ENCODE results near the gene NR4A3.
"Not testable (repeated sequence)": the region's sequence is repeated elsewhere in the genome, so short reads cannot be mapped to it uniquely, and the experiment has no call there.

The NR4A3 gene

DNA sequence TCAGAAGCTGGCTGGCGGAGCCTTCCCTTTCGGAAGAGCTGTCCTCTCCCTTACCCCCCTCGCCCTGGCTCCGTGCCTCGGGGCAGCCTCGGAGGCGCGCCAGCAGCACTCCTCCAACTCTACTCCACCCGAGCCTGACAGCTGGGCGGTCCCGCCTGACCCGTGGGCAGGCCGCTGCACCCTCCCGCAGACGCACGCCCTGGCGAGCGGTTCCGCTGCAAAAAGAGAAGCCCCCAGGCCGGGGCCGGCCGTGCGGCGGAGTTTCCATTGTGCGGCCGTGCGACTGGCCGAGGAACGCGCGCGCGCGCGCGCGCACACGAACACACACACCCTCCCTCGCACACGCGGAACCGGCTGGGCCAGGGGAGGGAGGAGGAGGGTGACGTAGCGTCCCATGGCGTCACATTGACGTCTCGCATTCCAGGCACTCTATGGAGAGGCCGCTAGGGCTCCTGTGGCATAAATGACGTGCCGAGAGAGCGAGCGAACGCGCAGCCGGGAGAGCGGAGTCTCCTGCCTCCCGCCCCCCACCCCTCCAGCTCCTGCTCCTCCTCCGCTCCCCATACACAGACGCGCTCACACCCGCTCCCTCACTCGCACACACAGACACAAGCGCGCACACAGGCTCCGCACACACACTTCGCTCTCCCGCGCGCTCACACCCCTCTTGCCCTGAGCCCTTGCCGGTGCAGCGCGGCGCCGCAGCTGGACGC, at the start of gene NR4A3:
Gene NR4A3 (plus strand): TSS at position 490 of the 713 bp plus-strand sequence. CDS start 6,158 bp downstream, outside the sequence.
- peak; percentile 60 to 77 (median 67) for DNase-seq (ENCODE audit: low read depth in 3 of 3, low spot score in 1 of 3)

DNA sequence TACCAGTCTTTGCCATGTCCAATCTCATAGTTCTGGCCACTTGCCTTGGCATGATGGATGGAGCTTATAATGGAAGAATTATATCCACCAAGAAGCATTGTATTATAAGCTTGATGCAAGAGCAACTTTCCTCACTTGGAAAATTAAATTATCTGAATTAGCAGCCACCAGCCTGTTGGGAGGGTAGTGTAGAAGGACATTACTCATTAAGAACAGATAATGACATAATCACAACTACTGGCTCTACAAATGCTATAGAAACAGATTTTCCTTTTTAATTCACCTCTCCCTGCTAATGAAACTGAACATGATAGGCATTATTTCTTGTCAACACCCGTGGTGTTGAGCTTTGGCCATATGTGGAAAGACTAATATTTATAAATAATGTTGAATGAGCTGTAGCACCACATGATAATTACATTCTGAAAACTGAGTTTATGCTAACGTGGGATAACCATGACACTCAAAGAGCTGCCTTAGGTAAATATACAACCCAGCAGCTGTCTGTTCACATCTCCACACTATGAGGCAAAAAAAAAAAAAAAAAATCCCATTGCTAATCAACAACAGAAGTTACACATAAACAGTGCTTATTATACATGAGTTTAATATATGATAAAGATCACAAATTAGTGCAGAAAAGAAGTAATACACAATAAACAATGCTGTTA, 48.1 kb upstream of the NR4A3 start:
- DNase-seq (ENCODE audit: low read depth in 3 of 3, low spot score in 1 of 3): no peak

DNA sequence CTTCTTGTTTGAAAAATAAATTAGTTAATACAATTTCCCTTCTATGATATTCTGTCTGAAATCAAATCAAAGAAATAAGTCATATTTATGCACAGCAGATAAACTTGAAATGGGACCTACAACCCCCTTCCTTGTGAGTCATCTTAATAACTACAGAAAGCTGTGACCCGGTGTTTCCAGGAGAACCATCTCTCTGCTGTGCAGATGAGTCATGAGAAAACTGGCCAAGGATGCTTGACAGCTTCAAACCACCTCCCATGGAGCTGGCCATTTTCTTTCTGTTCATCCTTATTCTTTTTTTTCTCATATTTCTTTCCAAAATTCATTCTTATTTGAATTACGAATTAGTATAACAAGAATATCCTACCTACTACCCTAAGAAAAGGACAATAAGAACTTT, 43.4 kb upstream of the NR4A3 start:
- DNase-seq (ENCODE audit: low read depth in 3 of 3, low spot score in 1 of 3): no peak

DNA sequence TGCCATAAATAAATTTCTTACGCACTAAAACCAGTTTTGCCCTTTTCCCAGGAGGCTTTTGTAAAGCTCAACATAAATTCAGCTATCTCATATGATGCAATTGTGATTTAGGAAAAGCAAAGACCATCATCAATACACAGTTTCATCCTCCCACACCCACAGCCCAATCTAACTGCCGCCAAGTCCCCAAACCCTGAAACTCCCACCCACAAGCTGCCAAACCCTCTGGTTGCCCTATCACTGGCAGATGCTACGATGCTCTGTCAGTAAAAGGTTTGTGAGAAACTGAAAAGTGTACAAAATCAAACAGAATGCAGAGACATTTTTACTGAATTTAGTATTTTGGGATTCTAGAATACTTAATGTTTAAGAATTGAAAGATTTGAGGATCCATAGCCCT, 42.8 kb upstream of the NR4A3 start:
- no peak for DNase-seq (ENCODE audit: low read depth in 3 of 3, low spot score in 1 of 3)

- no peak for DNase-seq (ENCODE audit: low read depth in 3 of 3, low spot score in 1 of 3)
Measured at GRCh38 chr9:99779277-99779676, 42.4 kb upstream of the NR4A3 start.

DNA sequence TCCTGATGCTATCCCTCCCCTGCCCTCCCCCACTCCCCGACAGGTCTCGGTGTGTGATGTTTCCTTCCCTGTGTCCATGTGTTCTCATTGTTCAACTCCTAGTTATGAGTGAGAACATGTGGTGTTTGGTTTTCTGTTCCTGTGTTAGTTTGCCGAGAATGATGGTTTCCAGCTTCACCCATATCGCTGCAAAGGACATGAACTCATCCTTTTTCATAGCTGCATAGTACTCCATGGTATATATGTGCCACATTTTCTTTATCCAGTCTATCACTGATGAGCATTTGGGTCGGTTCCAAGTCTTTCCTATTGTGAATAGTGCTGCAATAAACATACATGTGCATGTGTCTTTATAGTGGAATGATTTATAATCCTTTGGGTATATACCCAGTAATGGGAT, 39.3 kb upstream of the NR4A3 start:
- not testable (repeated sequence) for DNase-seq (ENCODE audit: low read depth in 3 of 3, low spot score in 1 of 3)

DNA sequence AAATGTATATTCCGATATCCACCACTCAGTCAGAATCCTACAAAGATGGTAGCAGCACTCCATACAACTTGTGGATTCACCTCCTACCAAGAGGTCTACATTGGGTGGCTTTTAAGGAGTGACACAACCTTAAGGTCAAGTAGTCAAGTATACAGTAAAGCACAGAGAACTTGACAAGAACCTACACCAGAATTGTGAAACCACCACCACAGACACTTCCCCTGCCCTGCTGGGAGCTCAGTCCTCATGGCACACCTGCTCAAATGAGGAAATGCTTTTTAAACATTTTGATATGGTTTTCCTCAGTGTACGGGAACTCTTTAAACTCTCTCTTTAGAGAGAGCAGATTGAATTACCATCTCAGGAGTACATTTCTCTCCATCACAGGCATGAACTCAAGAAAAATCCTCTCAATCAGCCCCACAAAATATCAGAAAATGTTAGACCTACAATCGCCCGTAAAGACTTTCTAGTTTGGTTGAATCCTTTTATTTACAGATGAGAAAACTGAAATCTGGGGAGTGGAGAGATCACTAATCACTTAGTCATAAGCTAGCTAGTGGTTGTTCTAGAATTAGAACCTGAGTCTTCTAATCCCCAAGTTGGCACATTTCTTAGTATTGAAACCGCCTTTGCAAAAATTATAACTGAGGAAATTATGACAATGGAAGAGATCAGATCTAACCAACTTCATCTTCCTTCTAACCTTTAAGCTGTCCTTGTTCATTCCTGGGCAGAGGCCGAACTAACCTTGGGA, 38.5 kb upstream of the NR4A3 start:
- no peak for DNase-seq (ENCODE audit: low read depth in 3 of 3, low spot score in 1 of 3)

DNA sequence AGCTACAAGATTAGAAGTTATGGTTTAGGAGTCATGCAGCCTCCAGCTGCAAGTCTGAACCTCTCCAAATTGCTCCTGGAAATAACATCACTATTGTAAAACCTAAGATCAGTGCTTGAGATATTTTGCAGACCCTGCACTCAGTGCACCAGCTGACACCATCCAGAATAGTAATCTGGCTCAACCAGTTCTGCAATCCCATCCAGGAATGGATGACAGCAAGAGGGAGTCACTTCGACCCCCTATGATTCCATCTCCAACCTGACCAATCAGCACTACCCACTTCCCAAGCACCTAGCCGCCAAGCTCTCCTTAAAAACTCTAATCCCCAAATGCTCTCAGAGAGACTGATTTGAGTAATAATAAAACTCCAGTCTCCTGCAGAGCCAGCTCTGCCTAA, 37.9 kb upstream of the NR4A3 start:
- no peak for DNase-seq (ENCODE audit: low read depth in 3 of 3, low spot score in 1 of 3)

DNA sequence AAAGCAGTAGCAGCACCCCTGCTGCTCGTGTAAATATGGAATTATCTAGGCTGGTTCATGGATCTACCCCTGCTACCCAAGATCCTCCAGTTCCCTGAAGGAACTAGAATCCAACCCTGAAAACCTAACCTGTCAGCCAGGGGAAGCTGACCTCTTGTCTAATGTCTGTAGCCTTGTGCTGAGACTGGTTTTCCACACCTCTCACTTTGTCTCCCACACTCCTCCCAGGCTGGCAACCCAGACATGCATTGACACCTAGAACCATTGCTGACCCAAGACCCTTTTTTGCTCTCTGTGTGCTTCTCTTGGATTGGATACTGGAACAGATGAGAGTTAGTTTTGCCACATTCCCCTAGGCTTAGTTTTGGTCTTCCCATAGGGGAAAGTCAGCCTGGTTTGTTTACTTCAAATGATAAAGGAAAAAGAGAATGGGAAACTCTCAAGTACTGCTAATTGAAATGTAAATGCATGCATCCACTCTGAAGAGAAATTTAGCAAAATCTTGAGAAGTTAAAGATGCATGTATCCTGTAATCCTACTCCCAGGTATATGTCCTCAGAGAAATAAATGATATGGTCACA, 36.6 kb upstream of the NR4A3 start:
- DNase-seq (ENCODE audit: low read depth in 3 of 3, low spot score in 1 of 3): no peak

DNA sequence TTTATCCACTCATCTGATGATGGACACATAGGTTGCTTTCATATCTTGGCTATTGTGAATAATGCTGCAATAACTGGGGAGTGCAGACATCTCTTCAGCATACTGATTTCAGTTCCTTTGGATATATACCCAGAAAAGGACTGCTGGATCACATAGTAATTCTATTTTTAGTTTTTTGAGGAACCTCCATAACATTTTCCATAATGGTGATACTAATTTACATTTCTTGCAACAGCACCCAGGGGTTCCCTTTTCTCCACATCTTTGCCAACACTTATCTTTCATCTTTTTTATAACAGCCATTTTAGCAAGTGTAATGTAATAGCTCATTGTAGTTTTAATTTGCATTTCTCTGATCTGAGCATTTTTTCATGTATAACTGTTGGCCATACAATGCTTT, 34.1 kb upstream of the NR4A3 start:
- DNase-seq (ENCODE audit: low read depth in 3 of 3, low spot score in 1 of 3): no peak

DNA sequence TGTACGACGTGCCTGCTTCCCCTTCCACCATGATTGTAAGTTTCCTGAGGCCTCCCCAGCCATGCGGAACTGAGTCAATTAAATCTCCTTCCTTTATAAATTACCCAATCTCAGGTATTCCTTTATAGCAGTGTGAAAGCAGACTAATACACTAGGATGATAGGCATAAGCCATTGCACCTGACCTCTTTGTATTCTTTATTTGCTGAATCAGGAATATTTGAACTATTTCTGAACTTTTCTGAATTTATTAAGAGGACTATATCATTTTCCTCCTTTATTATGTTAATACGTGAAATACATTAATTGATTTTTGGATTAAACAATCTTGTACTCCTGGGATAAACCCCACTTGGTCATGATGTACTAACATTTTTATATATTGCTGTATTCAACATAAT, 28.2 kb upstream of the NR4A3 start:
- DNase-seq (ENCODE audit: low read depth in 3 of 3, low spot score in 1 of 3): no peak

GRCh38 chr9:99796231-99796630, 25.5 kb upstream of the NR4A3 start:
- DNase-seq (ENCODE audit: low read depth in 3 of 3, low spot score in 1 of 3): no peak

- DNase-seq (ENCODE audit: low read depth in 3 of 3, low spot score in 1 of 3): no peak
Measured at GRCh38 chr9:99801775-99802174, 19.9 kb upstream of the NR4A3 start.

- DNase-seq (ENCODE audit: low read depth in 3 of 3, low spot score in 1 of 3): no peak
Measured at GRCh38 chr9:99803694-99804093, 18.0 kb upstream of the NR4A3 start.

DNA sequence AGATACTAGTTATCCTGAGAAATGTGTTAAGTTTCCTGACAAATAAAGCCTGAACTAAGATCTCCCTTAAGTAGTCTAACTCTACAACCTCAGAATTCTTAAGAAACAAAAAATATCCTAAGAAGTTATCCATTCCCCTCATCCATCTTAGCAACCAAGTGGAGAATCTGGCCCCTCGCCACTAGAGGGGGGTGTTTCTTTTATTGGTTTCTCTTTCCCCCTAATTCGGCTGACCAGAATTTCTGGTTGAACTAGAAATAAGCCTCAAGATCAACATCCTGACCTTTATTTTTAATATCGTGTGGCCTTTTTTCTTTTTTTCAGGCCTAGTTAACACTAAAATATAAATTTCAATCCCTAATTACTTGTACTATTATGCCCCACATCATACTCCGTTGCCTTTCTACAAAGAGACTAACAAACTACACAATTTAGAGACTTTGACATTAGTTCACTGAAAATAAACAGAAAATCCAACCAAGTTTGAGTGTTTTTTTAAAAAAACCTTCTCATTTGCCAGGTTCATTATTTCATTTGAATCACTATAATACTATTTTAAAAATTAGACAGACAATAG, 14.3 kb upstream of the NR4A3 start:
- peak in 1 of 3 donors; percentile 33 for DNase-seq (ENCODE audit: low read depth in 3 of 3, low spot score in 1 of 3)

- DNase-seq (ENCODE audit: low read depth in 3 of 3, low spot score in 1 of 3): no peak
Measured at GRCh38 chr9:99807956-99808355, 13.7 kb upstream of the NR4A3 start.

GRCh38 chr9:99808454-99808853, 13.2 kb upstream of the NR4A3 start:
- no peak for DNase-seq (ENCODE audit: low read depth in 3 of 3, low spot score in 1 of 3)

DNA sequence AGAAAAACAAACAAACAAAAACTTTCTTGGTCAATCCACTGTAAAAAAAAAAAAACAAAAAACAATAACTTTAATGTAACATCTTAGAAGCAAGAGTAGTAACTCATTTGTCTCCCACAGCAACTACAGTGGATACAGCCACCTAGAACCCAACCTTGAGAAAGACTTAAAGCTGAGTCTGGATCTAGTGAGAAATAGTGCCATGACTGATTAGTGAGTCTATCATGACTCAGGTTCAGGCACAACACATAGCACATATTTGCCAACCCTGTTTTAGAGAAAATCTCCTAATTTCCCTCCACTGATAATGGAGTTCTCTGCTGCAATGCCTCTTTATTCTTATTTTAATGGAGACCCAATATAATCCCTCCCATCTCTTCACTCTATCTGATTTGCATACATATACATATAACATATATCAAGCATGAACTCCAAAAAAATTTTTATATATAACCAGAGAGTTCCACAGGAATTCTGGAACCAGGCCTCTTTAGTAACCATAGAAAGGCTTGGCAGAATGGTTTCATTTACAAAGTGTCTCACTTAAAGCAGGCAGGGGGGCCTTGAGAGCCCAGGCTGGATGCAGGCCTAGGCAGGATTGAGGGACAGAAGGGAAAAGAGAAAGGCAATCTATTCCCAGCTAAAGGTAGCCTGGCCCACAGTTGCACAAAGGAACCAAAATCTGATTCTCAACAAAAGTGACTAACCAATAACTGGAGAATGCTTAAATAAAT, 11.9 kb upstream of the NR4A3 start:
- no peak for DNase-seq (ENCODE audit: low read depth in 3 of 3, low spot score in 1 of 3)

DNA sequence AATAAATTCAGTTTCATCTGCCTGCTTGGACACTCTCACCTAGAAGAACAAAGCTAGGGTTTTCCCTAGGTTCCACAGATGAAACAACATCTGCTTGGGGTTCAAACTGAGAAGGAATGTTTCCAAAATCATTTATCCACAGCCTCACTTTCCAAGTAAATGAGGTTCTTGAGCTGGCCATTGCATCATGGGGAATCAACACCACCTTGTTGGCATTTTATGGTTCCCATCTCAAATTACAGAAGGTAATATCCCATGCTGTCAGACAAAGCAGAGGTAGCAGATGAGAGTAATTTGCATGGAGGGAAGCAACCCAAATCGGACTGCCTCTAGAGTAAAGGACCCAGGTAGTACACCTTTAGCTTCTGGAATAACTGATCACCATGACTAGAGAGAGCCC, 10.5 kb upstream of the NR4A3 start:
- DNase-seq (ENCODE audit: low read depth in 3 of 3, low spot score in 1 of 3): no peak

DNA sequence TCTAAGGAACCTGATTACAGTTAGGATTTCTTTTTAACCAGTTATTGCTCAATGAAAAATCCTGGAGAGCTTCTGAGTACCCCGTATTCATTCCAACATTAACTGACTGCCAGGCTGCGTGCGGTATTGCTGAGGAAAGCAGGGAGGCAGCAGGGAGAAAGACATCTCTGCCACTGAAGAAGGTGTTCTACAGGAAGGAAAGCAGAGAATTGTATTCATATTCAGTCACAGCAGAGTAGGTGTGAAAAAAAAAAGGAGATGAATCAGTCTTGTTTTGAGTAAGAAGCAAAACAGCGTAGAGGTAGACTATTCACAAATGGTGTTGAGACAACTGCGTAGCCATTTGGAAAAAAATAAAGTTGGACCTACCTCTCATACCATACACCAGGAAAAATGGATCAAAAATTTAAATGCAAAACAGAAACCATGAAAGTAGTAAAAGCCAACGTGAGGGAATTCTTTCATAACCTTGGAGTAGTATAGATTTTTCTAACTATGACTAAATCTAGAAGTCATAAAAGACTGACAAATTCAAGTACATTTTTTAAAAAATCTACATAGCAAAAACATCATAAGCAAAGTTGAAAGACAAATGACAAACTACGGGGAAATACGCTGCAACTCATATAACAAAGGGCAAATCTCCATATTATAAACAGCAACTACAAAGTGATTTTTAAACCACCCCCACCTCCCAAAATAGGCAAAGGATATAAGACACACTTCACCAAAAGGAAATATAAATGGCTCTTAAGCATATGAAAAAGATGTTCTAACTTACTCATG, 9.9 kb upstream of the NR4A3 start:
- no peak for DNase-seq (ENCODE audit: low read depth in 3 of 3, low spot score in 1 of 3)

Data from stimulated activated CD4-positive, alpha-beta T cell treated with anti-CD3 and anti-CD28 coated beads, TNF-alpha, amount 100 ng/mL, for 1 hour (primary cell).